ENCODE data around the gene IL1RAPL1.

DNA sequence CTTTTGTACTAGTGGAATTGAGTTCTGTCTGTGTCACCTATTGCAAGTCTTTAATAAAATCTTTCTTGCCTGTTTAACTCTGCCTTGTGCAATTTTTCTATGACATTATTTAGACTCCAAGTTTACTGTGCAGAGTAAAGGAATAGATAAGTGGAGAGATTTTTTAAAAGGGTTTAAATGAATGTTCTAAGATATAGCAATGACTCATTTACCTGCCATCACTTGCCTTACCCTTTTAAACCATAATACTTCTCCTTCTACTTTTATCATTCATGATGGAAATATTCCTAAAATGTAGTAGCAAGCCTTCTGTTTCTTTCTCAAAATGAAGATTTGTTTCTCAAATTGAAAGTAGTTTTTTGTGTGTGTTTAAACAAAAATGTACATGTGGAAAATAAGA, 845.3 kb downstream of the IL1RAPL1 start:
- no peak for TF ChIP-seq E2F3 (CRISPR knock-in tag; IDR thresholded peaks at IDR 0.05)
- TF ChIP-seq CTCF (IDR thresholded peaks at IDR 0.05 in 2 of 3, conservative IDR thresholded peaks at IDR 0.05 in 1 of 3; ENCODE audit: insufficient read depth in 2 of 3, low read depth in 1 of 3, low read length in 3 of 3), result no peak
- no peak for TF ChIP-seq MAZ (CRISPR knock-in tag; conservative IDR thresholded peaks at IDR 0.05 in 1 of 2, IDR thresholded peaks at IDR 0.05 in 1 of 2)
- no peak for TF ChIP-seq NELFE (IDR thresholded peaks at IDR 0.05; ENCODE audit: insufficient read depth, insufficient read length)
- TF ChIP-seq CEBPB (tag; IDR thresholded peaks at IDR 0.05), result no peak
- no peak for TF ChIP-seq E2F4 (CRISPR knock-in tag; IDR thresholded peaks at IDR 0.05; ENCODE audit: low read depth)
- no peak for TF ChIP-seq FOXP4 (CRISPR knock-in tag; IDR thresholded peaks at IDR 0.05; ENCODE audit: borderline replicate concordance)
- no peak for TF ChIP-seq SIN3A (IDR thresholded peaks at IDR 0.05; ENCODE audit: borderline replicate concordance in 2 of 2, control insufficient read depth in 1 of 2, low read depth in 2 of 2, low read length in 2 of 2)

All from K562 (cell line).